ENCODE measurements around the gene PPP1R9A. TPM values are rescaled to one million over a fixed set of nuclear protein-coding genes. Genes with fewer than 3 reads are reported as not detected.

PPP1R9A gene
- polyA plus RNA-seq, 1 experiment, result 0.02 TPM

- no peak overlapping the region for H3K27ac ChIP-seq (ENCODE audit: low read depth, low read length)
- H3K27me3 ChIP-seq (ENCODE audit: control insufficient read depth, insufficient read depth, low read length), result no peaks in the 10 kb centered on the region
- no peak for TF ChIP-seq CTCF (IDR thresholded peaks at IDR 0.05; ENCODE audit: low read depth, low read length)
- no peak overlapping the region for H3K4me3 ChIP-seq (ENCODE audit: low read depth, low read length)
- DNase-seq (ENCODE audit: low read depth, low spot score), result no peak
- ChIA-PET CTCF (interaction anchor here (0.5 kb wide), 1 partner anchor 294 kb away, joined by 3 read pairs; no protein-coding TSS in a partner anchor), POLR2A (no interaction called here)
- H3K9me3 ChIP-seq (ENCODE audit: control insufficient read depth, insufficient read depth, low read length), result no peaks in the 10 kb centered on the region
Observed at GRCh38 chr7:95327356-95327755, 420.0 kb downstream of the PPP1R9A start.

- no peak for TF ChIP-seq CTCF (IDR thresholded peaks at IDR 0.05; ENCODE audit: low read depth, low read length)
- no peaks in the 10 kb centered on the region for H3K27me3 ChIP-seq (ENCODE audit: control insufficient read depth, insufficient read depth, low read length)
- H3K4me3 ChIP-seq (ENCODE audit: low read depth, low read length), result peak overlapping the region; percentile 38
- H3K9me3 ChIP-seq (ENCODE audit: control insufficient read depth, insufficient read depth, low read length), result no peaks in the 10 kb centered on the region
- CTCF ChIA-PET, result no interaction called here
- POLR2A ChIA-PET, result no interaction called here
- no peak for DNase-seq (ENCODE audit: low read depth, low spot score)
- H3K27ac ChIP-seq (ENCODE audit: low read depth, low read length), result no peak overlapping the region
Observed at GRCh38 chr7:95330204-95330960, 423.0 kb downstream of the PPP1R9A start.

GRCh38 chr7:95330961-95331337 is 423.6 kb downstream of the PPP1R9A start:
- CTCF ChIA-PET, result no interaction called here
- H3K9me3 ChIP-seq (ENCODE audit: control insufficient read depth, insufficient read depth, low read length), result no peaks in the 10 kb centered on the region
- H3K27ac ChIP-seq (ENCODE audit: low read depth, low read length), result no peak overlapping the region
- TF ChIP-seq CTCF (IDR thresholded peaks at IDR 0.05; ENCODE audit: low read depth, low read length), result no peak
- H3K4me3 ChIP-seq (ENCODE audit: low read depth, low read length), result no peak overlapping the region; the same call in 1 of the 2 replicates
- DNase-seq (ENCODE audit: low read depth, low spot score), result no peak
- POLR2A ChIA-PET, result no interaction called here
- H3K27me3 ChIP-seq (ENCODE audit: control insufficient read depth, insufficient read depth, low read length), result no peaks in the 10 kb centered on the region

- DNase-seq (ENCODE audit: low read depth, low spot score), result no peak
- no peak overlapping the region for H3K4me3 ChIP-seq (ENCODE audit: low read depth, low read length)
- H3K27me3 ChIP-seq (ENCODE audit: control insufficient read depth, insufficient read depth, low read length), result no peaks in the 10 kb centered on the region
- H3K9me3 ChIP-seq (ENCODE audit: control insufficient read depth, insufficient read depth, low read length), result no peaks in the 10 kb centered on the region
- POLR2A ChIA-PET, result no interaction called here
- CTCF ChIA-PET, result no interaction called here
- H3K27ac ChIP-seq (ENCODE audit: low read depth, low read length), result no peak overlapping the region
- no peak for TF ChIP-seq CTCF (IDR thresholded peaks at IDR 0.05; ENCODE audit: low read depth, low read length)
Observed at GRCh38 chr7:95334447-95334846, 427.1 kb downstream of the PPP1R9A start.

GRCh38 chr7:95335093-95335492 is 427.7 kb downstream of the PPP1R9A start:
- H3K27me3 ChIP-seq (ENCODE audit: control insufficient read depth, insufficient read depth, low read length), result no peaks in the 10 kb centered on the region
- no peak overlapping the region for H3K27ac ChIP-seq (ENCODE audit: low read depth, low read length)
- no peak for DNase-seq (ENCODE audit: low read depth, low spot score)
- CTCF ChIA-PET, result no interaction called here
- TF ChIP-seq CTCF (IDR thresholded peaks at IDR 0.05; ENCODE audit: low read depth, low read length), result no peak
- no peak overlapping the region for H3K4me3 ChIP-seq (ENCODE audit: low read depth, low read length)
- H3K9me3 ChIP-seq (ENCODE audit: control insufficient read depth, insufficient read depth, low read length), result no peaks in the 10 kb centered on the region
- POLR2A ChIA-PET, result no interaction called here

Data from AG04450 (cell line).